Fibroblast of lung (primary cell): ENCODE data around the gene OR51B6. TPM values are rescaled to one million over a fixed set of nuclear protein-coding genes. Genes with fewer than 3 reads are reported as not detected.

Source experiments
- DNase-seq, 2 donors: peaks; one replicate each; pipeline versions ENCODE4 v3.0.0 to v3.0.0-alpha.2; 2010; ENCODE audit warnings: low read depth in 2 of 2
- H2AFZ ChIP-seq: 2 replicates; pipeline ENCODE4 v1.5.1; 2012; ENCODE audit warnings: low read length, control low read depth, inconsistent platforms
- H3K27ac ChIP-seq: 2 replicates; pipeline ENCODE4 v1.5.1; 2011; ENCODE audit warnings: low read length, control low read depth; ENCODE audit not compliant: insufficient read depth
- H3K27me3 ChIP-seq: 2 replicates; pipeline ENCODE4 v1.5.1; 2011; ENCODE audit warnings: mild to moderate bottlenecking, low read length; ENCODE audit not compliant: control insufficient read depth, insufficient read depth
- H3K36me3 ChIP-seq: 2 replicates; pipeline ENCODE4 v1.5.1; 2011; ENCODE audit warnings: low read length; ENCODE audit not compliant: control insufficient read depth, insufficient read depth
- H3K4me1 ChIP-seq: 2 replicates; pipeline ENCODE4 v1.5.1; 2011; ENCODE audit warnings: low read length; ENCODE audit not compliant: control insufficient read depth, insufficient read depth; ENCODE audit errors: extremely low read depth
- H3K4me2 ChIP-seq: 2 replicates; pipeline ENCODE4 v1.5.1; 2011; ENCODE audit warnings: low read length, control low read depth; ENCODE audit not compliant: insufficient read depth; ENCODE audit errors: extremely low read depth
- H3K4me3 ChIP-seq, 4 experiments: fragments of 200-600 bp in 1 of 4; sonication (generic) in 1 of 4; replicated peaks in 1 of 4; 2 replicates each; pipeline ENCODE4 v1.5.1; 2011 to 2016; ENCODE audit warnings: low read length in 4 of 4, low read depth in 3 of 4, mild to moderate bottlenecking in 3 of 4, control low read depth in 2 of 4, inconsistent platforms in 1 of 4, mixed read lengths in 1 of 4; ENCODE audit not compliant: insufficient read depth in 1 of 4; ENCODE audit errors: control extremely low read depth in 1 of 4
- H3K79me2 ChIP-seq: 2 replicates; pipeline ENCODE4 v1.5.1; 2012; ENCODE audit warnings: mild to moderate bottlenecking, low read length, inconsistent platforms; ENCODE audit not compliant: control insufficient read depth, insufficient read depth
- H3K9ac ChIP-seq: 2 replicates; pipeline ENCODE4 v1.5.1; 2011; ENCODE audit warnings: mild to moderate bottlenecking, low read length, control low read depth; ENCODE audit not compliant: insufficient read depth
- H3K9me3 ChIP-seq: 2 replicates; pipeline ENCODE4 v1.5.1; 2012; ENCODE audit warnings: low read depth, low read length; ENCODE audit not compliant: control insufficient read depth, insufficient read depth
- H4K20me1 ChIP-seq: 2 replicates; pipeline ENCODE4 v1.5.1; 2011; ENCODE audit warnings: low read length; ENCODE audit not compliant: control insufficient read depth, insufficient read depth; ENCODE audit errors: extremely low read depth
- CTCF ChIP-seq, 2 donors: IDR thresholded peaks in 1 of 2; conservative IDR thresholded peaks in 1 of 2; 1 replicate in 1 of 2; 2 replicates in 1 of 2; pipeline ENCODE4 v1.5.1; 2011 to 2012; ENCODE audit warnings: low read length in 2 of 2, control low read depth in 1 of 2, inconsistent platforms in 1 of 2, low read depth in 1 of 2, mild to moderate bottlenecking in 1 of 2
- EZH2 ChIP-seq: IDR thresholded peaks from 2 replicates; pipeline ENCODE4 v1.5.1; 2012; ENCODE audit warnings: low read length, control low read depth, mild to moderate bottlenecking; ENCODE audit errors: missing control alignments
- polyA plus RNA-seq, 2 donors: library from polyadenylated mRNA; depleted of rRNA in 1 of 2; stranded (reverse) in 1 of 2; unstranded in 1 of 2; fragments of >200 nt; gene quantifications; 2 replicates each; pipeline ENCODE4 v1.2.1, GENCODE V29; 2011 to 2012; ENCODE audit warnings: missing spikeins in 1 of 2
- total RNA-seq: library from RNA; depleted of rRNA; stranded (reverse); fragments of >200 nt; gene quantifications from 2 replicates; pipeline ENCODE4 v1.2.1, GENCODE V29; 2014

Gene OR51B6
- total and polyA plus RNA-seq, 2 donors (not counting 1 experiment from before 2014, with no cell fraction given): not detected

GRCh38 chr11:5317292-5317691 is 34.0 kb upstream of the OR51B6 start:
- no peak for DNase-seq
- TF ChIP-seq CTCF (conservative IDR thresholded peaks at IDR 0.05 in 1 of 2, IDR thresholded peaks at IDR 0.05 in 1 of 2; ENCODE audit: low read depth in 1 of 2, low read length in 2 of 2) (no peak), EZH2 (no peak)
- Histone ChIP-seq H3K9ac (no peak overlapping the region), H3K4me3 (no peak overlapping the region), H4K20me1 (no peaks in the 10 kb centered on the region), H3K79me2 (no peaks in the 10 kb centered on the region), H3K4me1 (no peaks in the 10 kb centered on the region), H3K4me2 (no peak overlapping the region), H2AFZ (no peak overlapping the region), H3K27me3 (no peaks in the 10 kb centered on the region), H3K36me3 (no peaks in the 10 kb centered on the region), H3K9me3 (no peaks in the 10 kb centered on the region), H3K27ac (no peak overlapping the region)

GRCh38 chr11:5324197-5324596 is 27.1 kb upstream of the OR51B6 start, which contains the start of gene OR51B2:
Gene OR51B2, minus strand, starts transcription at chr11:5324297. Its CDS starts 0 bp downstream, at chr11:5324297.
- no peak within 1 kb of the TSS for H2AFZ ChIP-seq
- no peak within 1 kb of the TSS for H3K9ac ChIP-seq
- no peak within 1 kb of the TSS for H3K27ac ChIP-seq
- H3K79me2 ChIP-seq: no peaks in the 10 kb centered on the region
- H3K36me3 ChIP-seq: no peaks in the 10 kb centered on the region
- no peaks in the 10 kb centered on the region for H4K20me1 ChIP-seq
- no peaks in the 10 kb centered on the region for H3K4me1 ChIP-seq
- H3K27me3 ChIP-seq: no peaks in the 10 kb centered on the region
- H3K4me3 ChIP-seq: no peak within 1 kb of the TSS
- DNase-seq: no peak
- no peak for TF ChIP-seq CTCF (conservative IDR thresholded peaks at IDR 0.05 in 1 of 2, IDR thresholded peaks at IDR 0.05 in 1 of 2; ENCODE audit: low read depth in 1 of 2, low read length in 2 of 2)
- TF ChIP-seq EZH2: no peak
- H3K4me2 ChIP-seq: no peak within 1 kb of the TSS
- H3K9me3 ChIP-seq: no peaks in the 10 kb centered on the region

- Histone ChIP-seq H3K27me3 (no peaks in the 10 kb centered on the region), H3K79me2 (no peaks in the 10 kb centered on the region), H4K20me1 (no peaks in the 10 kb centered on the region), H3K9me3 (no peaks in the 10 kb centered on the region), H3K4me3 (no peak overlapping the region), H3K36me3 (no peaks in the 10 kb centered on the region), H3K27ac (no peak overlapping the region), H3K9ac (no peak overlapping the region), H3K4me1 (no peaks in the 10 kb centered on the region), H3K4me2 (no peak overlapping the region), H2AFZ (no peak overlapping the region)
- TF ChIP-seq EZH2 (no peak), CTCF (conservative IDR thresholded peaks at IDR 0.05 in 1 of 2, IDR thresholded peaks at IDR 0.05 in 1 of 2; ENCODE audit: low read depth in 1 of 2, low read length in 2 of 2) (no peak)
- DNase-seq: no peak
Measured at GRCh38 chr11:5335170-5335569, 16.1 kb upstream of the OR51B6 start.
